SU-DHL-6 (cell line): Measurements from ENCODE around the gene ONECUT1.

ENCODE experiments used
- H2AFZ ChIP-seq: fragments of 200-600 bp; sonication (generic); 2 replicates; pipeline ENCODE4 v1.6.1; 2014; ENCODE audit warnings: low read depth, mild to moderate bottlenecking, moderate library complexity, mixed read lengths, antibody characterized with exemption, low read length; ENCODE audit not compliant: severe bottlenecking
- H3F3A ChIP-seq: fragments of 200-600 bp; shearing (Covaris generic); 2 replicates; pipeline ENCODE4 v1.6.0; 2016; ENCODE audit warnings: antibody characterized with exemption, mild to moderate bottlenecking; ENCODE audit not compliant: insufficient read depth
- H3K27ac ChIP-seq: fragments of 200-600 bp; sonication (generic); 2 replicates; pipeline ENCODE4 v1.5.1; 2016; ENCODE audit warnings: low read depth, mild to moderate bottlenecking, low read length, moderate library complexity, mixed read lengths
- H3K27me3 ChIP-seq: fragments of 200-600 bp; sonication (generic), shearing (Covaris generic); 2 replicates; pipeline ENCODE4 v1.6.0; 2014; ENCODE audit warnings: mild to moderate bottlenecking, low read length
- H3K36me3 ChIP-seq: fragments of 200-600 bp; sonication (generic); 2 replicates; pipeline ENCODE4 v1.6.1; 2014; ENCODE audit warnings: mild to moderate bottlenecking, low read length, mixed read lengths
- H3K4me2 ChIP-seq: fragments of 300-600, 200-600 bp; shearing (Covaris generic), sonication (generic); 2 replicates; pipeline ENCODE4 v1.6.0; 2014; ENCODE audit warnings: low read length, low read depth, mild to moderate bottlenecking; ENCODE audit not compliant: poor library complexity, severe bottlenecking
- H3K4me3 ChIP-seq: fragments of 200-600 bp; sonication (generic); 2 replicates; pipeline ENCODE4 v1.5.1; 2014; ENCODE audit warnings: antibody characterized with exemption, low read length, mild to moderate bottlenecking, mixed read lengths; ENCODE audit not compliant: insufficient read depth, poor library complexity, severe bottlenecking
- H3K79me2 ChIP-seq: fragments of 200-600 bp; sonication (generic); 2 replicates; pipeline ENCODE4 v1.6.1; 2014; ENCODE audit warnings: mild to moderate bottlenecking, low read length, moderate library complexity; ENCODE audit not compliant: insufficient read depth
- H3K9ac ChIP-seq: fragments of 200-600 bp; sonication (generic); 2 replicates; pipeline ENCODE4 v1.7.0; 2014; ENCODE audit warnings: mild to moderate bottlenecking, low read length
- H3K9me2 ChIP-seq: fragments of 200-600 bp; sonication (generic); replicated peaks from 2 replicates; pipeline ENCODE4 v1.6.1; 2014; ENCODE audit warnings: low read length; ENCODE audit not compliant: insufficient read depth
- H3K9me3 ChIP-seq: fragments of 200-600 bp; sonication (generic); 2 replicates; pipeline ENCODE4 v1.6.1; 2014; ENCODE audit warnings: low read length, mixed read lengths; ENCODE audit not compliant: insufficient read depth
- H4K20me1 ChIP-seq: fragments of 200-600 bp; sonication (generic); 2 replicates; pipeline ENCODE4 v1.6.1; 2014; ENCODE audit warnings: low read depth, mild to moderate bottlenecking, antibody characterized with exemption, low read length, moderate library complexity, mixed read lengths
- EZH2phosphoT487 ChIP-seq: fragments of 200-600 bp; sonication (generic), shearing (Covaris generic); conservative IDR thresholded peaks from 2 replicates; pipeline ENCODE4 v1.6.1; 2018; ENCODE audit warnings: mild to moderate bottlenecking, antibody characterized with exemption, low read length, moderate library complexity, mixed read lengths
- TF ChIP-seq, protein P1 (sequence below): fragments of 200-600 bp; sonication (generic); IDR thresholded peaks from one replicate; pipeline ENCODE4 v1.5.1; 2017; ENCODE audit warnings: antibody characterized with exemption, mild to moderate bottlenecking, low read length, moderate library complexity; ENCODE audit not compliant: insufficient read depth, poor library complexity, severe bottlenecking

Gene ONECUT1

DNA sequence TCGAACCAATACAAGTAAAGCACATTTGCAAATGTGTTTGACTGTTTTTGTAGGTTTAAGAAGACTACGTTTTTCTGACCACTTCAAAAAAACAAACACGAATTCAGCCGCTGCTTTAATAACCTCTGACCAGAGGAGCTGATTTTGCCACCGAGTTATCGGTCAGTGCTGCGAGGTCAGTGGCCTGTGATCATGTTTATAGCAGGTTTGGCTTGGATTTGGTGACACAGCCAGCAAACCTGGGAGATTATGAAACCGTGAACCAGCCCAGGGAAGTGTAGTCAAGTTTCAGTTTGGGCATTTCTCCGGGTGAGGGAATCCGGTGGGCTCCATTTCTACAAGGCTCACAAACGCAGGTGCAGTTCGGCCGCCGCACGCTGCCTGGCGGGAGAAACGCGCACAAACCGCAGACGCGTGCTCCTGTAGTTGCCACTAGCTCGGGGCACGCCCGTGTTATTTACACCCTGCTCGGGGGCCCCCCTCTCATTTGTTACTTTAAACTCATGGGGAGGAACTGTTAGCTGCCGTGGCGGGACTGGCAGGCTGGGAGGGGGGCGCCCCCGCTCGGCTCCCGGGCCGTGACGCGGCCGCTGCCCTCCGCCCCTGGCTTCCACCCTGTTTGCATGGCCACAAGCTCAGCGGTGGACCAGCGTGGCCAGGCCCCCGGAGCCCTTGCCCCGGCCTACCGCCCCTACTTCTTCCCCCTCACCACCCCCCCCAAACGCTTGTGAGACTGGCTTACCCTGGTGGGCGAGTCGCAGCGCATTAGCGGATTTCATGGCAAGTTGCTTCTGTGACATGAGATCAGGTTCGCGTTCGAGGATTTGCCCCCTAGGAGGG lies 13.6 kb upstream of the ONECUT1 start:
- H3F3A ChIP-seq: no peaks in the 10 kb centered on the region
- no peaks in the 10 kb centered on the region for H3K9me3 ChIP-seq
- H4K20me1 ChIP-seq: no peaks in the 10 kb centered on the region
- H3K9ac ChIP-seq: no peak overlapping the region
- no peak overlapping the region for H3K27ac ChIP-seq
- no peaks in the 10 kb centered on the region for H3K79me2 ChIP-seq
- no peak overlapping the region for H3K4me3 ChIP-seq
- H3K4me2 ChIP-seq: no peak overlapping the region
- no peak overlapping the region for H2AFZ ChIP-seq
- H3K27me3 ChIP-seq: no peaks in the 10 kb centered on the region
- H3K36me3 ChIP-seq: no peaks in the 10 kb centered on the region
- no peaks in the 10 kb centered on the region for H3K9me2 ChIP-seq
- TF ChIP-seq EZH2phosphoT487: no peak
- TF ChIP-seq, protein P1, sequence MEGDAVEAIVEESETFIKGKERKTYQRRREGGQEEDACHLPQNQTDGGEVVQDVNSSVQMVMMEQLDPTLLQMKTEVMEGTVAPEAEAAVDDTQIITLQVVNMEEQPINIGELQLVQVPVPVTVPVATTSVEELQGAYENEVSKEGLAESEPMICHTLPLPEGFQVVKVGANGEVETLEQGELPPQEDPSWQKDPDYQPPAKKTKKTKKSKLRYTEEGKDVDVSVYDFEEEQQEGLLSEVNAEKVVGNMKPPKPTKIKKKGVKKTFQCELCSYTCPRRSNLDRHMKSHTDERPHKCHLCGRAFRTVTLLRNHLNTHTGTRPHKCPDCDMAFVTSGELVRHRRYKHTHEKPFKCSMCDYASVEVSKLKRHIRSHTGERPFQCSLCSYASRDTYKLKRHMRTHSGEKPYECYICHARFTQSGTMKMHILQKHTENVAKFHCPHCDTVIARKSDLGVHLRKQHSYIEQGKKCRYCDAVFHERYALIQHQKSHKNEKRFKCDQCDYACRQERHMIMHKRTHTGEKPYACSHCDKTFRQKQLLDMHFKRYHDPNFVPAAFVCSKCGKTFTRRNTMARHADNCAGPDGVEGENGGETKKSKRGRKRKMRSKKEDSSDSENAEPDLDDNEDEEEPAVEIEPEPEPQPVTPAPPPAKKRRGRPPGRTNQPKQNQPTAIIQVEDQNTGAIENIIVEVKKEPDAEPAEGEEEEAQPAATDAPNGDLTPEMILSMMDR: no peak

DNA sequence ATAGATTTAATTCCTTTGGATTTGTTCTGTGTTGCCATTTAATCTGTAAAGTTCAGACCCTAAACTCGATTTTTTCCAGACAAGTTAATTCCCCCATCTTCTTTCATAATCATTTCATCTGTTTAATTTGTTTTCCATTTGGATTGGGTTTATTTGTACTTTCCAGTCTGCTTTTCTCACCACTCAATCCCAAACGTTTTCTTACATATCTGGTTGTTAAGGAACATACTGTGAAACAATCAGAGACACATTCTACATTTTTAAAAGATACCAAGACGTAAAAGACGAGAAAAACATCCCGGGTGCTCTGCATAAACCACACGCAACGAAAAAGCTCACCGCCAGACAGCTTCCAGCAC lies 13.0 kb upstream of the ONECUT1 start:
- no peaks in the 10 kb centered on the region for H3K79me2 ChIP-seq
- H3K4me2 ChIP-seq: no peak overlapping the region
- no peaks in the 10 kb centered on the region for H3F3A ChIP-seq
- TF ChIP-seq EZH2phosphoT487: no peak
- TF ChIP-seq, protein P1: no peak
- no peaks in the 10 kb centered on the region for H4K20me1 ChIP-seq
- H3K9ac ChIP-seq: no peak overlapping the region
- H3K4me3 ChIP-seq: no peak overlapping the region
- no peaks in the 10 kb centered on the region for H3K9me2 ChIP-seq
- no peaks in the 10 kb centered on the region for H3K27me3 ChIP-seq
- no peaks in the 10 kb centered on the region for H3K9me3 ChIP-seq
- H3K36me3 ChIP-seq: no peaks in the 10 kb centered on the region
- no peak overlapping the region for H2AFZ ChIP-seq
- H3K27ac ChIP-seq: no peak overlapping the region

DNA sequence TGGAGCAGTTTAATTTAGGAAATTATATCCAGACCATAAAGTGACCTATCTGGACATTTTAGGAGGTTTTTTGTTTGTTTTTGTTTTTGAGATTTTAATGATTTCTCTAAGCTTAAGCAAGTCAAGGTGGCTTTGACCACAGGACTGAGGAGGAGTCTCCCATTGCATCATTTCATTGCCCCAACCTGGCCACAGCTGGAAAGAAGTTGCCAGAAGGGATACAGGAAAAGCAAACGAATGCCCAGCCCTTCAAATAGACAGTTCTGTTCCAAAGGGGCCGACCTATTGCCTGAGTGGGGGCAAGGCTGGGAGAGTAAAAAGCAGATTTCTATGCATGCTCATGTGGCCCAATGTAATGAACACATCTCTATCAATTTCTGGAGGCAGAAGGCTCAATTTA lies 12.0 kb upstream of the ONECUT1 start:
- H3K27ac ChIP-seq: no peak overlapping the region
- H3K9ac ChIP-seq: no peak overlapping the region
- H3K4me3 ChIP-seq: no peak overlapping the region
- no peaks in the 10 kb centered on the region for H3K27me3 ChIP-seq
- no peaks in the 10 kb centered on the region for H3K9me2 ChIP-seq
- no peaks in the 10 kb centered on the region for H4K20me1 ChIP-seq
- H2AFZ ChIP-seq: no peak overlapping the region
- no peaks in the 10 kb centered on the region for H3K79me2 ChIP-seq
- no peaks in the 10 kb centered on the region for H3K9me3 ChIP-seq
- TF ChIP-seq EZH2phosphoT487: no peak
- TF ChIP-seq, protein P1: no peak
- no peak overlapping the region for H3K4me2 ChIP-seq
- no peaks in the 10 kb centered on the region for H3K36me3 ChIP-seq
- no peaks in the 10 kb centered on the region for H3F3A ChIP-seq
